Mucosa of gallbladder (tissue), 1 donor: ENCODE measurements around the gene HSPB3. TPM values are rescaled to one million over a fixed set of nuclear protein-coding genes. Genes with fewer than 3 reads are reported as not detected.

ENCODE experiments used
- total RNA-seq: library from RNA; stranded (reverse); gene quantifications from one replicate; pipeline ENCODE4 v1.2.1, GENCODE V29; 2021
- donor health status: DM: no; HTN: no; CAD: no.

HSPB3 gene
- total RNA-seq, 1 donor from 2014 or later: 0.46 TPM

Other genes with a start within 250 kb of the HSPB3 start
- 30.8 TPM for gene ARL15, start 145.1 kb upstream of the HSPB3 start, total RNA-seq
- gene SNX18, start 62.1 kb downstream of the HSPB3 start, total RNA-seq: 49.9 TPM